ENCODE measurements around the gene ATXN10.

Gene ATXN10

GRCh38 chr22:45867906-45868555, 196.4 kb downstream of the ATXN10 start:
- Histone ChIP-seq H3K9me3 (ENCODE audit: insufficient read depth, low read length, severe bottlenecking) (no peaks in the 10 kb centered on the region), H3K4me1 (ENCODE audit: insufficient read depth, low read length) (peaks cover 12% of the 10 kb centered on the region), H3K9ac (ENCODE audit: low read depth, low read length) (no peak overlapping the region), H3K36me3 (ENCODE audit: insufficient read depth, low read length) (no peaks in the 10 kb centered on the region), H3K4me3 (ENCODE audit: low read depth in 1 of 2, low read length in 2 of 2) (no peak overlapping the region), H3K27ac (ENCODE audit: low read length) (no peak overlapping the region), H3K79me2 (ENCODE audit: insufficient read depth, low read length) (no peaks in the 10 kb centered on the region), H2AFZ (ENCODE audit: low read depth, low read length) (no peak overlapping the region), H3K4me2 (ENCODE audit: insufficient read depth, low read length) (no peak overlapping the region), H3K27me3 (ENCODE audit: insufficient read depth, low read length, poor library complexity) (no peaks in the 10 kb centered on the region), H4K20me1 (ENCODE audit: insufficient read depth, low read length) (peaks cover 7% of the 10 kb centered on the region; the same call in 1 of the 2 replicates)
- TF ChIP-seq CTCF (IDR thresholded peaks at IDR 0.05; ENCODE audit: borderline replicate concordance, extremely low read depth, low read length, poor library complexity, severe bottlenecking) (no peak), EZH2 (IDR thresholded peaks at IDR 0.05; ENCODE audit: borderline replicate concordance, low read depth, low read length, severe bottlenecking) (no peak)
- DNase-seq, result peak; percentile 1
- ATAC-seq (ENCODE audit: insufficient read depth, low read depth), result no peak

GRCh38 chr22:45868571-45869339, 197.1 kb downstream of the ATXN10 start:
- no peak for ATAC-seq (ENCODE audit: insufficient read depth, low read depth)
- H3K27ac ChIP-seq (ENCODE audit: low read length), result no peak overlapping the region
- no peak overlapping the region for H2AFZ ChIP-seq (ENCODE audit: low read depth, low read length)
- peaks cover 5% of the 10 kb centered on the region; the same call in 1 of the 2 replicates for H4K20me1 ChIP-seq (ENCODE audit: insufficient read depth, low read length)
- H3K36me3 ChIP-seq (ENCODE audit: insufficient read depth, low read length), result no peaks in the 10 kb centered on the region
- peaks cover 10% of the 10 kb centered on the region for H3K4me1 ChIP-seq (ENCODE audit: insufficient read depth, low read length)
- H3K9ac ChIP-seq (ENCODE audit: low read depth, low read length), result no peak overlapping the region
- H3K4me3 ChIP-seq (ENCODE audit: low read depth in 1 of 2, low read length in 2 of 2), result no peak overlapping the region
- no peak for TF ChIP-seq CTCF (IDR thresholded peaks at IDR 0.05; ENCODE audit: borderline replicate concordance, extremely low read depth, low read length, poor library complexity, severe bottlenecking)
- no peak for TF ChIP-seq EZH2 (IDR thresholded peaks at IDR 0.05; ENCODE audit: borderline replicate concordance, low read depth, low read length, severe bottlenecking)
- H3K27me3 ChIP-seq (ENCODE audit: insufficient read depth, low read length, poor library complexity), result no peaks in the 10 kb centered on the region
- H3K9me3 ChIP-seq (ENCODE audit: insufficient read depth, low read length, severe bottlenecking), result no peaks in the 10 kb centered on the region
- H3K4me2 ChIP-seq (ENCODE audit: insufficient read depth, low read length), result no peak overlapping the region
- DNase-seq, result peak; percentile 2
- no peaks in the 10 kb centered on the region for H3K79me2 ChIP-seq (ENCODE audit: insufficient read depth, low read length)

- TF ChIP-seq CTCF (IDR thresholded peaks at IDR 0.05; ENCODE audit: borderline replicate concordance, extremely low read depth, low read length, poor library complexity, severe bottlenecking), result no peak
- TF ChIP-seq EZH2 (IDR thresholded peaks at IDR 0.05; ENCODE audit: borderline replicate concordance, low read depth, low read length, severe bottlenecking), result no peak
- Histone ChIP-seq H2AFZ (ENCODE audit: low read depth, low read length) (no peak overlapping the region), H3K79me2 (ENCODE audit: insufficient read depth, low read length) (no peaks in the 10 kb centered on the region), H3K4me3 (ENCODE audit: low read depth in 1 of 2, low read length in 2 of 2) (no peak overlapping the region), H4K20me1 (ENCODE audit: insufficient read depth, low read length) (no peaks in the 10 kb centered on the region; the same call in 1 of the 2 replicates), H3K9ac (ENCODE audit: low read depth, low read length) (no peak overlapping the region), H3K9me3 (ENCODE audit: insufficient read depth, low read length, severe bottlenecking) (no peaks in the 10 kb centered on the region), H3K4me2 (ENCODE audit: insufficient read depth, low read length) (no peak overlapping the region), H3K27me3 (ENCODE audit: insufficient read depth, low read length, poor library complexity) (no peaks in the 10 kb centered on the region), H3K27ac (ENCODE audit: low read length) (no peak overlapping the region), H3K36me3 (ENCODE audit: insufficient read depth, low read length) (no peaks in the 10 kb centered on the region), H3K4me1 (ENCODE audit: insufficient read depth, low read length) (peaks cover 4% of the 10 kb centered on the region; the same call in 1 of the 2 replicates)
- DNase-seq (peak; percentile 1), ATAC-seq (ENCODE audit: insufficient read depth, low read depth) (no peak)
These were observed 197.8 kb downstream of the ATXN10 start for GRCh38 chr22:45869340-45869847.
